GM18873 (cell line): Measurements from ENCODE around the gene CERS6.
A peak's percentile ranks its signal among the peaks of the same experiment; 100 is the strongest.
"Not testable (repeated sequence)": the region's sequence is repeated elsewhere in the genome, so short reads cannot be mapped to it uniquely, and the experiment has no call there.

Source experiments
- ATAC-seq: cut with Tn5 transposase; IDR thresholded peaks from one replicate; pipeline ENCODE4 v1.9.1; 2021; ENCODE audit warnings: mild to moderate bottlenecking, moderate library complexity, moderate number of reproducible peaks; ENCODE audit not compliant: unreplicated experiment, low FRiP score

The CERS6 gene

DNA sequence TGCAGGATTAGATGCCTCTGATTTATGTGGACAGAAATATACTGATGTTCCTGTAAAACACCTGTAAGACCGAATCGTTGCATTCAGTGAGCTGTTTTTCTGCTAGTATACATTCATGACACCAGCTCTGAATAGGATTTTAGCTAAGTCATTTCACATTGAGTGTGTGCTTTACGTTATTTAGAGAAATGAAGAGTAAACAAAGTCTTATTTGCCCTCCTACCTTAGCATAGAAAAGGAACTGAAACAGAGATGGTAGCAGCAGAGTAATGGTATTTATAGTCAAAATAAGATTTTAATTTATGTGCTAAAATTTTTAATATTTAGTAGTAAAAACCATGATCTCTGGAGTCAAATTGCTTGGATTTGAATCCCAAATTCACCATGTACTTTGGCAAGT lies 168.0 kb downstream of the CERS6 start:
- ATAC-seq: no peak

- no peak for ATAC-seq
Observed at GRCh38 chr2:168626096-168626495, 170.0 kb downstream of the CERS6 start.

DNA sequence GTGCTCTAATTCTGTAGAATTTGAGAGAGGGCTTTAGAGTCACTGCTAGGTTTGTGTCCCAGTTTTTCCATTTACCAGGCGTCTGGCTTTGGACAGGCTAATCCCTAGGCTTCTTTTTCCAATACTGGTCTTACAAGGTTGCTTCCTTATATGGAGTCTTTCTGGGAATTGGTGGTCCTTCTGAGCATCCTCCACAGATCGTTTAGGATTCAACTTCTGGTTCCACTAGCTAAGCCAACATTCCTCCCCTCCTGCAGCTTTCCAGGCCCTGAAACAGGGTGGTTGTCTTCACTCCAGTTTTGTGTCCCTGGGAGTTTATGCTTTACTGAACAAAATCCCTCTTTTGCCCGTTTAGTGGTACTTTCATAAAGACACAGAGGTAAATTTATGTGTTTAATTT lies 170.6 kb downstream of the CERS6 start:
- ATAC-seq: no peak

DNA sequence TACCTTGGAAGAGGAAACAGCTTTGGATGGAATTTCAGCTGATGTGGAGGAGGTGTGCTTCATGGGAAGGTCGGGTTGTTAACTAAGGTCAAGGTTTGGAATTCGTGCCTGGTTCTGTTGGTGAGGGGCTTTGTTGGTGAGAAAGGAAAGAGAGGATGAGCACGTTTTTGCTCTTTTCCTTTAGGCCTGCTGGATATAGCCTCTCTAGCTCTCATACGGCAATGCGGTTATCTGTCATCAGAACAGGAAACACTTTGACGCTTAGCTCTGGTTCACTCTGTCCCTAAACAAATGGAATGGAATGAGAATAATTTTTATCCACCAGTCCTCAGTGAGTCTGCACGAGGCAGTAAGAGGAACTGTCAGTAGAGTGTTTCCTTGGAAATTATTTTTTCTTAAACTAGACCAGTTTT lies 176.6 kb downstream of the CERS6 start:
- no peak for ATAC-seq

DNA sequence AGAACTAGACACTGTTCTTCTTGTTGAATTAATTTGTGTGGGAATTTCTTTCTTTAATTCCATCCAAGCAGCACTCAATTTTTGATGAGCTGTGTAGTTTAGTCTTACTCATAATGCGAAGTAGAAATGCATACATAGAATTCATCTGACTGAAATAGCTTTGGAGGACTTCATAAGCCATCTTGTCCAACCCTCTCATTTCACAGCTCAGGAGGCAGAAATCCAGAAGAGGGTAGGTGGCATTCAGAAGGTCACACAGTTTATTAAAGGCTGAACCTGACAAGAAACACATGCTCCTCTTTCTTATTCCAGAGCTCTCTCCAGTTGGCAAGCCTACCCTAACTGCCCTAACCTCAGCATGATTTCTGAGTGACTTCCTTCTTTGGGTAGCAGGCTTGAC lies 177.1 kb downstream of the CERS6 start:
- no peak for ATAC-seq

DNA sequence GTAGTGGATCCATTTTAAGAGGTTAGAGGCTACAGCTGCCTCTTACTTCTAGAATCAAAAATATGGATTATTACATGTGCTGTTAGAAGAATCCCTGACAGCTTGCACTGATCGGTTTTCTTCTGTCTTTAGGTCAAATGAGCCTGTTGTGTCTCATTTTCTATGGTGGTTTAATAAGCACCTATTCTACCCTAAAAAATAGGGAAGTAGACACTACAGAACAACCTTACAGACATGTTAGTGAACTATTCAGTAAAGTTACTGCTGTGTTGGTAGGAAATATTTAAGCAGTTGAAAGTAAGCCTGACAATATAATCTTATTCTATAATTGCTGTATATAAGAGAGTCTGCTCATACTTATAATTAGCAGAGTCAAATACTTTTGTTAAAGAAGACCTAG lies 177.8 kb downstream of the CERS6 start:
- ATAC-seq: peak; percentile 45

DNA sequence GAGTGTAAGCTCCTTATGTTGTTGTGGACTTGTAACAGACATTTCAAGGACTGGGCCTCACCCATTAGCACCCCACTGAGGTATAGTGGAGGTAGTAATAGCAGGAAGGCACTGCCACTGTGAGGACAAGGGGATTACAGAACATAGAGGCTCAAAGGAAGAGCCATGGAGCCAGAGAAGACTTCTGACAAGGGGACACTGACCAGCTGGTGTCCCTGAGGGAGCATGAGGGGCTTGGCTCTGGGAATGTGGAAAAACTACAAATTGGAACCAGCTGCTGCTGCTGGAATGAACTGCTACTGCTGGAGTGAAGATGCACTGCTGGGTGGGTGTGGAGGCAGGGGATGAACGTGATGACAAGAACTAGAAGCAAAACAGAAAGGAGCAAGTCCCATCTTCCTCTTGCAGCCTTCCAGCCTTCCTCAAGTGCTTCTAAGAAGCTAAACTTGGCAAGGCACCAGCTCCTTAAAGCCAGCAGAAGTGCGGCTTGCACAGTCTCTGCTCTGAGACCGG lies 179.0 kb downstream of the CERS6 start:
- no peak for ATAC-seq

DNA sequence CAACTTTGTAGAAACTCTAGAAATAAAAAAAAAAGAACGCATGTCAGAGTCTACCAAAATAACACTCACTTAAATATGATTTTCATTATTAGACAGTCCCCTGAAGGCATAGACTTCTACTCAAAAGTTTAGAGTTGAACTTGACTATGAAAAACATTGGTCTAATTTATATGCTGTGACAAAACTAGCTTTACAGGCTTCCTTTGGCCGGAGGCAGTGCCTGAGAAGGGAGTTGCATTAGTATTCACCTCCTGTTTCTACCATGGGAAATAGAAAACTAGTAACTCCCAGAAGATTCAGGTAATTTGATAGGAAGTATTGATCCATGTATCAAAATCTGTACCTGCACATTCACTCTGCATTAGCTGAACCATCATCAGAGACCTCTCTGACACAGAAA lies 182.9 kb downstream of the CERS6 start:
- no peak for ATAC-seq

- no peak for ATAC-seq
Observed at GRCh38 chr2:168639441-168639898, 183.4 kb downstream of the CERS6 start.

- ATAC-seq: no peak
Observed at GRCh38 chr2:168640039-168640438, 184.0 kb downstream of the CERS6 start.

- ATAC-seq: no peak
Observed at GRCh38 chr2:168641636-168642035, 185.6 kb downstream of the CERS6 start.

- ATAC-seq: no peak
Observed at GRCh38 chr2:168642873-168643272, 186.8 kb downstream of the CERS6 start.

DNA sequence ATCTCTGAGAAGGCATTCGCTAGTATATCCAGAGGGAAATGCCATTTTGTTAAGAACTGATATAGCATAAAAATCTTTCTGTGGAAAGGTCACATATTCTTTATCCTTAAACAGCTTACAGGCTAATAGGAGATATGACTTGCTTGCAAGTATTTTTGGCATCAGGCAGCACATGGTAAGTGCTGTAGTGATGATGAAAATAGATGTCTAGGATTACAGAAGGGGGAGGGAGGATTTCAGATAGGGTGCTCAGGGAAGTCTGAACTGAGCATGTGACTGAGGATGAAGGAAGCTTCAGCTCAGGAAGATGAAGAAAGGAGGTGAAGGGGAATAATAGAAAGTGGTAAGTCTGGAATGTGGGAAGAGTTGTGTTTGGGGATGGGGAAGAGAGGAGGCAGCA lies 187.9 kb downstream of the CERS6 start:
- no peak for ATAC-seq

GRCh38 chr2:168645696-168646338 lies 189.7 kb downstream of the CERS6 start:
- no peak for ATAC-seq

DNA sequence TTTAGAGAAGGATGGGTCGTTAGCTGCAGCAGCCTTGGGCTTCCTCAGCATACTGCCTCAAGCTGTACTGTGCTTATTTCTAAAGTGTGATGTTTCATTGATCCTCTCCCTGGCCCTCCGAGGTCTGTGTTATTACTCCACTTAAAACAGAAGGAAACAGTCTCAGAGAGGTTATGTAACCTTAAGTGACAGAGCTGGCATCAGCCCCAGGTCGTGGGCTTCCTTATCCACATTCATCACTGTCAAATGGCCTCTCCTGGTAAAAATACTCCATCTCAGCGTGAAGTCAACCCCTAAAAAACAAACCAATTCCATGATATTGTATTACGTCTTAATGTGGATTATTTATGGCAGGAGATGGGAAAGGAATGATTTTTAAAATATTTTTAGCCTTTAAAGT lies 193.0 kb downstream of the CERS6 start:
- ATAC-seq: no peak

DNA sequence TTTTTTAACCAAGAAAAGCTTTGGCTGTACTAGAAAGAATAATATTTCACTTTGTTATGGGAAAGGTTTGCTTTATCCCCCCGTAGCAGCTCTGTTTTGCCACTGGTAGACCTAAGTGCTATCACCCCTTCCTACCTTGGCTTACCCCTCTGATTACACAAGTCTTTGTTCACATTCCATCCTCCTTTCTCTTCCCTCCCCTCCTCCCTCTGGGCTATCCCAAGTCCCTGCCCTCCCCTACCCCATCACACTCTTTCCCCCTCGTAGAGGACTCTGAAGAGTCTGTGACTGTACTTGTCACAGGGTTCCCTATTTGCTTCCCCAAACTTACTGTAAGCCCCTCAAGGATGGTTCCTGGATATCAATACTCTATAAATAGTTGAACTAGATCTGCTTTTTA lies 193.5 kb downstream of the CERS6 start:
- no peak for ATAC-seq

DNA sequence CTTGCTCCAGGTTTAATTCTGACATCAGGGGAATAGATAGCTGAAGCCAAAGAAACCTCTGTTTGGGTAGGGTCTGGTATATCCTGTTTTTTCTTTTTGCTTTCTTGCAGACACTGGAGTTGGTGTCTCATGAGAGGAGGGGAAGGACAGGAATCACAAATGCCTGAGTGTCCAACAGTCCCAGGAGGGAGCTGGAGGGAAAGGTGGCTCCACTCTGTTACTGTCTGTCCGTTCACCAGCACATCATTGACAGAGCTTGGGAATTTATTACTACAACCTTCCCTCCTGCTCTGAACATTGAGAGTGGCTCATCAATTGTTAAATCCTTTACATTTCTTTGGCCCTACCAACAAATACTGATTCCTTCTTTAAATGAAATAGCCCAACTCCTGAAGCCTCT lies 194.1 kb downstream of the CERS6 start:
- ATAC-seq: no peak

DNA sequence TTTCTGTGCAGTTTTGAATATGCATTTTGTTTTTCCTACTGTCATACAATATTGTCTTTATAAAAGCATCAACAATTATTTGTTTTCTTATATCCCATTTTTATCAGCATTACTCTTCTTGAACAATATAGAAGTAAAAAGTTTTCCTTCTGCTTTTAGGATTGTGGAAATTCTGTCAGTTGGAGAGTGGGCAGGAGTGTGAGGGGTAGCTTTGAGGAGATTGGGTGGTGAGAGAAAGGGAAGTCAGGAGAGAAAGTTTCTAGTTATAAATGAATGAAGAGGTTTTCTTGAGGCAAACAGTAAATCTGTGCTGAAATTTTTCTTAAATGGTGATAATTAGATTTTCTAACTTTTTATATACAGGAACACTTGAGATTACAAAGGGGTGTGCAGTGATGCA lies 194.7 kb downstream of the CERS6 start:
- ATAC-seq: no peak

DNA sequence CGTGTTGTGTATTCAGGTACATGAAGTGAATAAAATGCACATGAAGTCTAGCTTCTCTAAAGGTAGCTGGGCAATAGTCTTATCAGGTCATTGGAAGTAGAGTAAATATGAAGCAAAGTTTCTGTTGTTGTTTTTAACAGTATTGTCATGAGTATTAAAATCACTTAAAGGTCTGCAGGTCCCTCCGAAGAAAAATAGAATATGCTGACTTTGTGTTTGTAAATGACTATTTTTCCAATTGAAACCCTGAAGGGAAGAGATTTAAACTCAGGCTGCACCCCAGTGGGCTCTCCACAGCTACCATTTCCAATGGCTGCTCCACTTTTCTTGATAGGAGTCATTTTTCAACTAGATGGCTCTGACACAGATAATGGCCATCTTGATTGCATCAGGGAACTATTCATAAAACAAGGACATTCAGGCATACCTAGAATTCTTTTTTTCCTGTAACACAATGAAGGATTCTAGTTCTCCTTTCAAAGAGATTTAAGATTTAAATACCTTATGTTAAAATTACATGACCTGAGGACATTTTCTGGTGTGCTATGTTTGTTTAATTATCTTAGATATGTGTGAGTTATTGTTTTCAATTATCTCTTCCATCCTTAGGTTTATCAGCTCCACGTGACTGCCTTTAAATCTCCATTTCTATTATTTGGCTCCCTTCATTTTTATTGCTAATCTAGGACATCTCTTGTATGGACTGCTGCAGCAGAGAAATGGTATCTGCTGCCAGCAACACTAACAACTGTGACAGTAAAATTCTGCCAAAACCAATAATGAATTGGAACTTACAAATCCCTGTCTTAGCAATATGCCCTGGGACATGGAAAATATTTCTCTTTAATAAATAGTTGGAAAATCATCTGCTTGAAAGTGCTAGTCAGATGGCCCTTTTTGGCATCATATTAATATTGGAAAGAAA lies 197.2 kb downstream of the CERS6 start:
- ATAC-seq: no peak

DNA sequence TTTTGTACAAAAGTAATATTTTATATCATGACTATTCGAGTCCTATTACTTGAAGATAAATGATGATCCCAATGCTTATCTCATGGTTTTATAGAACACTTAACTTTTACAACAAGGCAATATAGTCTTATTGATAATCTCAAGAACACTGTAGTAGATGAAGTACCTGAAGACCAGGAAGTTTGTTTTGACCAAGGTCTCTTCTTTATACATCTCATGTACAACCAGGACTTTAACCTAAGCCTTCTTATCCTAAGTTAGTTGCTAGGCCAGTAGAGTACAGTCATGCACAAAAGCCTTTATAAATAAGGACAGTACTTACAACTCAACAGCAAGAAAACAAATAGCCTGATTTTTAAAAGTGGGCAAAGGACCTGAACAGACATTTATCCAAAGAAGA lies 198.6 kb downstream of the CERS6 start:
- ATAC-seq: no peak

GRCh38 chr2:168655207-168655606 lies 199.1 kb downstream of the CERS6 start:
- ATAC-seq: no peak

GRCh38 chr2:168657378-168657777 lies 201.3 kb downstream of the CERS6 start:
- ATAC-seq: not testable (repeated sequence)
